Amniotic epithelial cell (primary cell): ENCODE data around the gene TMOD2.
A peak's percentile ranks its signal among the peaks of the same experiment; 100 is the strongest.

Experiments
- DNase-seq: peaks from one replicate; pipeline ENCODE4 v3.0.0-alpha.2; 2010; ENCODE audit warnings: low read depth

Gene TMOD2

DNA sequence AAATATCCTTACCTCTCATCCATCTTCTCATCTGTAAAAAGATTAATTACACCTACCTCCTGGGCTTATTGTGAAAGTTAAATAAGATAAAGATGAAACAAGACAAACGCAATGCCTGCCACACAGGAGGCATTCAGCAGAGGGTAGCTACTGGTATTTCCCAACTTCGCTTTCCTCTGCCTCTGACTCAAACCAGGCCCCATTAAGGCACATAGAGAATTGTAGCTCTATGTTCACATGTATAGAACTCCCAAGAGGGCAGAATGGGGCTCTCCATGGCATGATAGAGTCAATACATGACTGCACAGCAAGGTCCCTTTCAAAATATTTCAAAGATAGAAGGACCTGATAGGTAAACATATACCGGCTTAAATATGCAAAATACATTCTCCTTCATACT is 15.3 kb upstream of the TMOD2 start:
- peak; percentile 87 for DNase-seq

- DNase-seq: no peak
Observed at GRCh38 chr15:51736751-51737521, 14.5 kb upstream of the TMOD2 start.

GRCh38 chr15:51737522-51738305 is 13.7 kb upstream of the TMOD2 start, which contains the start of gene LYSMD2:
LYSMD2 (minus strand) TSS chr15:51737655; CDS start chr15:51737622, 33 bp downstream.
- peak; percentile 34 for DNase-seq

DNA sequence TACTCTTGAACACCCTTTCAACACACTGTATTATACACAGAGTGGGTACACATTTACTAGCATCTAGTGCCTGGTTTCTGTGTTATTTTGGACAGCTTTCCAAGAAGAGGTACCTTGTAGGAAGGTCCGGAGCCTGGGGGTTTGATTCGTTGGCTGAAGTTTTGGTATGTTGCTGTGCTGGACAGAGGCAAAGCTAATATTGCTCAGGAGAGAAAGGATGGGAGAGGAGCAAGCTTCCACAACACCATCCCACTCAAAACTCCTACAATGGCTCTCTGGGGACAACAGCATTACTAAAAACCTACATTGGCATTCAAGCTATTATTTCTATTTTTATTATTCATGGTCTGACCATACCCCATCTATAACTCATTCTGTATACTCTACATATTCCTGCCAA is 12.8 kb upstream of the TMOD2 start:
- DNase-seq: no peak

DNA sequence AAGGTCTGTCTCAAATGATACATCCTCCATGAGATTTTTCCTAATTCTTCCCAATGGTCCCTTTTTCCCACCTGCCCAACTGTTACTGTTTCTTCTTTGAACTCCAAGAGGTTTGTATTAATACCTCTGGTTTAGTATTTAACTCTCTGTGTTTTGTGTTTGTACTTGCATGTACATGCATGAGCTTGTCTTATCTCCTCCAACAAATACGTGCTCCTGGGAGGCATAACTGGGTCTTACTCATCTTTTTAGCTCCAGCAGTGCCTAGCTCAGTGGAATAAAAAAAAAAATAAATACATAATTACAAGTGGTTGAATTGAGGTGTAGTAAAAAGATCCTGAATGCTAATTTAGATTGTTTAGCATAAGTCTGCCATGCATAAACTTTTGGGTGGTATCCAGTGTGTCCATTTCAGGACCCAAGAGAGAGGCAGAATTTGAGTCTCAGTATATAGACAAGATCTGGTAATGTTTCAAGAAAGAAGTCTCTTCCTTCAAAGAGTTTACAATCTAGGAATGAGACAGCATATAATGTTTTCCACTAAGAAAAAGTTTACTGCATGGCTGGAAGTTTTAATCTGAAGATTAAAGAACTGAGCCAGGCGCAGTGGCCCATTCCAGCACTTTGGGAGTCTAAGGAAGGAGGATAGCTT is 12.2 kb upstream of the TMOD2 start:
- no peak for DNase-seq

GRCh38 chr15:51749307-51749706 is 2.1 kb upstream of the TMOD2 start:
- no peak for DNase-seq

GRCh38 chr15:51750186-51750585 is 1.2 kb upstream of the TMOD2 start:
- DNase-seq: no peak

- peak; percentile 25 for DNase-seq
Observed at GRCh38 chr15:51751697-51752683, 593 bp downstream of the TMOD2 start.

GRCh38 chr15:51752888-51753287 is 1.5 kb downstream of the TMOD2 start:
- DNase-seq: no peak

- no peak for DNase-seq
Observed at GRCh38 chr15:51754267-51754666, 2.9 kb downstream of the TMOD2 start.

DNA sequence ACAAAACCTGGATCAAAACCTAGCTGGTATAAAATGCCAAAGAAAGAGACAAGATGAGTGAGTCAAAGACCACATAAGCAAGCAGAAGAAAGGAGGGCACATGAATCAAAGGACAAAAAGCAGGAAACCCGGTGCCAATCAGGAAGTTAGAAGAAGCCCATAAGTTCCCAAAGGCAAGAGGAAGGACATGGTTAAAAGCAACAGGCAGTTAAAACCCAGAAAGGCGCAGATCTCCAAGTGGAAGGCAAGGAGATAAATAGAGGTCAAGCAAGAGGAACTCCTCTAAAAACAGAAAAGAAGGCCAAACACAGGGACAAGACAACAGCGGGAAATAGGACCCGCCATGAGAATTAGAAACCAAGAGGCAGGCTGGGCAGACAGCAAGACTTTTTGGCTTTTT is 4.4 kb downstream of the TMOD2 start:
- DNase-seq: no peak

- DNase-seq: peak; percentile 34
Observed at GRCh38 chr15:51756482-51756881, 5.1 kb downstream of the TMOD2 start.

- DNase-seq: peak; percentile 12
Observed at GRCh38 chr15:51757450-51757849, 6.1 kb downstream of the TMOD2 start.

GRCh38 chr15:51758645-51759044 is 7.2 kb downstream of the TMOD2 start:
- DNase-seq: peak; percentile 98

DNA sequence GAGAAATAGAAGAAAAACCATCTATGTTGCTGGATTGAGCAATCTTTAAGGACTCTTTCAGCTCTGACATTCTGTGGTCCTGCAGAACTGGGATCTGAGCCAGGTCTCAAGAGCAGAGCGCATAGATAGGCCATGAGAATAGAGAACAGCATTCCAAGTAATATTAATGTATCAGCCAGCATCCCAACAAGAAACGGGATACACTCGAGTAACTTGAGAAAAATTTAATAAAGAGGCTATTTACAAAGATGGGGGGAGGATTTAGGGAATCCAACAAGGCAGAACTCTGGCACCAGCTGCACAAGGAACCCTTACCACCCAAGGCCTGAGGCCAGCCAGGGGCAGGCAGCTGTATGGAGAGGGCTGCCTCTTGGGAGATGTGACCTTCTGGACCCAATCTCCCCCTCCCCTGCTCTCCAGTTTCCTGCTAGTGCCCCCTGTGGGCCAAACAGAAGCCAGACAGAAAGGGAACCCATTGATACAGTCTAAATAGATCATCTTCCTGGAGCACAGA is 8.2 kb downstream of the TMOD2 start:
- peak; percentile 98 for DNase-seq

GRCh38 chr15:51760805-51761204 is 9.4 kb downstream of the TMOD2 start:
- no peak for DNase-seq

DNA sequence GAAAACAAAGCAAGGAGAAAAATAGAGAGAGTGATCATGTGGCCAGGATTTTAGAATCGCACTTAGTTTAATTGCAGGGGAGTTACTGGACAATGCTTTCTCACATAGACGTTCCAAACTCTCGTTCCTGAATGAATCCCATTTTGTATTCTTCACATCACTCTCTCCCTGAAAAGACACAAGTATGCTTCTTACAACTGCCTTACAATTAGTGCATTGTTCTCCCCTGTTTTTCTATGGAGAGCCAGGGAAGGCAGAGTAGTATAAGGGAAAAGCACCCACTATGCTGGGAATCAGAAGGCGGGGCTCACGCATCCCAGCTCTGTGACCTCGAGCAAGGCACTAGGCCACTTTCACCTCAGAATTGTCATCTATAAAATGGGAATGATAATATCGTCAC is 14.4 kb downstream of the TMOD2 start:
- no peak for DNase-seq

GRCh38 chr15:51766341-51766740 is 14.9 kb downstream of the TMOD2 start:
- no peak for DNase-seq

GRCh38 chr15:51768018-51768417 is 16.6 kb downstream of the TMOD2 start:
- DNase-seq: no peak

DNA sequence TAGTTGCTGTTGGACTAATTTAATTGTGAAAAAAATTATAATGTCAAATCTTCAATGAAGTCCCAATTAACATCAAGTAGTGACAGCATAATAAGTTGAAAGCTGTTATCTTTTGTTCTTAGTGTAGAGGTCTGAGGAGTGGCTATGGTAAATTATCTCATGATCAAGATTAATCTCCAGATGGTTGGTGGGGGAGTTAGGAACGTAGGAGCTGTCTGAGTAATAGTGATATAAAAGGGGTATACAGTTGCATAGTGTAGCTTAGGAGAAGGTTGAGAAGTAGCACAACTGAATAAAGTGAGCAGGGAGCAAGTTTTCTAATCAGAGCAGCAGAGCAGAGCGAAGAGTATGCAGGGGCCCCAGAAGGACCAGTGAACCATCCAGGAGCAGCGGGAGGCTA is 19.5 kb downstream of the TMOD2 start:
- peak; percentile 66 for DNase-seq

DNA sequence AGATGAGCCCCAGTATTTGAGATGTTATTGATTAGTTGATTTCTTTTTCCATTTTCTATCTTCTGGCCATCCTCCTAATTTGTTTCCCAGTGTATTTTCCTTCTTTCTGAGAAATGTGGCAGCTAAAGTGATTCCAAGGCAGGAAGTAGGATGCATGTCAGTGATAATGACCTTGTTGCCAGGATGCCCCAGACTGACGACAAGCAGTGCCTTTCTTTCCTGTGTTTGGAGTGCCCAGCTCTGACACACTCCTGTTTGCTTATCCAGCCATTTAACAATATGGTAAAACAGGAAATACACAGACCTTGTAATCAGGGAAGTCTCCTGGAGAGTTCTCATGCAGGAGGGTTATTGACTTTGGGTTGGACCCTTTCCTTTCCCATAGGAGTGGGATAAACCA is 20.4 kb downstream of the TMOD2 start:
- DNase-seq: no peak
